Smooth muscle cell (in vitro differentiated cells): Measurements from ENCODE around the gene FGF4. TPM values are rescaled to one million over a fixed set of nuclear protein-coding genes. Genes with fewer than 3 reads are reported as not detected.

Experiments used
- DNase-seq: peaks from one replicate; lab custom pipeline; 2025; ENCODE audit not compliant: unreplicated experiment; lab: John Stamatoyannopoulos, UW
- H2AFZ ChIP-seq: fragments of 200-600 bp; sonication (generic); 2 replicates; pipeline ENCODE4 v1.6.0; 2016; ENCODE audit warnings: antibody characterized with exemption, low read depth, mild to moderate bottlenecking
- H3F3A ChIP-seq: fragments of 200-600 bp; sonication (generic); 2 replicates; pipeline ENCODE4 v1.6.0; 2017; ENCODE audit warnings: antibody characterized with exemption, low read depth
- H3K27ac ChIP-seq: fragments of 200-600 bp; sonication (generic); 2 replicates; pipeline ENCODE4 v1.5.1; 2016; ENCODE audit warnings: low read depth, mild to moderate bottlenecking
- H3K27me3 ChIP-seq: fragments of 200-600 bp; sonication (generic); 2 replicates; pipeline ENCODE4 v1.6.1; 2016; ENCODE audit warnings: low read depth, mild to moderate bottlenecking
- H3K36me3 ChIP-seq: fragments of 200-600 bp; sonication (generic); 2 replicates; pipeline ENCODE4 v1.5.1; 2016; ENCODE audit warnings: low read depth
- H3K4me1 ChIP-seq: fragments of 200-600 bp; sonication (generic); 2 replicates; pipeline ENCODE4 v1.5.1; 2016; ENCODE audit warnings: low read depth
- H3K4me2 ChIP-seq: fragments of 200-600 bp; sonication (generic); 2 replicates; pipeline ENCODE4 v1.6.0; 2016; ENCODE audit warnings: mild to moderate bottlenecking
- H3K4me3 ChIP-seq: fragments of 200-600 bp; sonication (generic); 2 replicates; pipeline ENCODE4 v1.5.1; 2016; ENCODE audit warnings: mild to moderate bottlenecking
- H3K79me2 ChIP-seq: fragments of 200-600 bp; sonication (generic); 2 replicates; pipeline ENCODE4 v1.6.0; 2016; ENCODE audit warnings: low read depth, mild to moderate bottlenecking
- H3K9ac ChIP-seq: fragments of 200-600 bp; sonication (generic); 2 replicates; pipeline ENCODE4 v1.6.0; 2016; ENCODE audit warnings: low read depth
- H3K9me3 ChIP-seq: fragments of 200-600 bp; sonication (generic); replicated peaks from 2 replicates; pipeline ENCODE4 v1.5.1; 2016; ENCODE audit warnings: low read depth
- H4K20me1 ChIP-seq: fragments of 200-600 bp; sonication (generic); 2 replicates; pipeline ENCODE4 v1.6.0; 2016; ENCODE audit warnings: low read depth
- CTCF ChIP-seq: fragments of 200-600 bp; sonication (generic); IDR thresholded peaks from 2 replicates; pipeline ENCODE4 v1.5.1; 2017; ENCODE audit warnings: borderline replicate concordance, mild to moderate bottlenecking, antibody characterized with exemption; ENCODE audit not compliant: insufficient read depth, poor library complexity, severe bottlenecking
- WGBS: methylation state at CpG from one replicate; pipeline ENCODE4 v1.1.7; 2016; ENCODE audit warnings: low lambda C conversion rate; 5-methylcytosine and 5-hydroxymethylcytosine counted together
- polyA plus RNA-seq: library from polyadenylated mRNA; unstranded; fragments of >200 nt; fragmentation: Nextera tagmentation; extraction: Ambion mirVana; gene quantifications from 2 replicates; pipeline ENCODE4 v1.2.1, GENCODE V29; 2016
- total RNA-seq: library from RNA; depleted of rRNA; stranded (reverse); fragments of >200 nt; gene quantifications from 2 replicates; pipeline ENCODE4 v1.2.3, GENCODE V29; 2014

FGF4 gene
- total and polyA plus RNA-seq, 2 experiments from 2014 or later, result not detected

GRCh38 chr11:69721745-69722144 lies 53.4 kb downstream of the FGF4 start:
- Histone ChIP-seq H3K4me2 (no peak overlapping the region), H2AFZ (no peak overlapping the region), H3K9me3 (no peaks in the 10 kb centered on the region), H3K4me3 (no peak overlapping the region), H3K27ac (no peak overlapping the region), H3K4me1 (no peaks in the 10 kb centered on the region), H4K20me1 (no peaks in the 10 kb centered on the region), H3K79me2 (no peaks in the 10 kb centered on the region), H3K9ac (no peak overlapping the region), H3K27me3 (peaks cover 15% of the 10 kb centered on the region), H3F3A (no peaks in the 10 kb centered on the region), H3K36me3 (no peaks in the 10 kb centered on the region)
- DNase-seq, result no peak
- 66% methylated on average over 9 of the region's 9 CpGs for WGBS
- TF ChIP-seq CTCF, result peak; percentile 13

- H3K9ac ChIP-seq, result no peak overlapping the region
- no peak overlapping the region for H3K4me2 ChIP-seq
- 87% methylated on average over 14 of the region's 14 CpGs for WGBS
- no peak overlapping the region for H3K4me3 ChIP-seq
- peaks cover 15% of the 10 kb centered on the region for H3K27me3 ChIP-seq
- H4K20me1 ChIP-seq, result no peaks in the 10 kb centered on the region
- no peaks in the 10 kb centered on the region for H3K36me3 ChIP-seq
- H2AFZ ChIP-seq, result no peak overlapping the region
- no peaks in the 10 kb centered on the region for H3K4me1 ChIP-seq
- no peaks in the 10 kb centered on the region for H3F3A ChIP-seq
- H3K27ac ChIP-seq, result no peak overlapping the region
- TF ChIP-seq CTCF, result no peak
- no peaks in the 10 kb centered on the region for H3K79me2 ChIP-seq
- no peak for DNase-seq
- H3K9me3 ChIP-seq, result no peaks in the 10 kb centered on the region
Measured at GRCh38 chr11:69721106-69721505, 54.0 kb downstream of the FGF4 start.

Other genes starting within 250 kb of the FGF4 start
- 281 and 307 TPM in 2 replicates for gene CCND1, start 134.2 kb downstream of the FGF4 start, total RNA-seq
- gene CCND1, start 134.2 kb downstream of the FGF4 start, polyA plus RNA-seq, result 482 and 510 TPM in 2 replicates
- gene LTO1, start 100.0 kb downstream of the FGF4 start, total RNA-seq, result 7.2 and 8.0 TPM in 2 replicates
- gene LTO1, start 100.0 kb downstream of the FGF4 start, polyA plus RNA-seq, result 17.3 and 22.6 TPM in 2 replicates
- not detected in 2 replicates for gene FGF19, start 71.3 kb downstream of the FGF4 start, total RNA-seq
- not detected in 2 replicates for gene FGF19, start 71.3 kb downstream of the FGF4 start, polyA plus RNA-seq
- gene FGF3, start 44.1 kb upstream of the FGF4 start, total RNA-seq, result not detected in 2 replicates
- not detected in 2 replicates for gene FGF3, start 44.1 kb upstream of the FGF4 start, polyA plus RNA-seq